HG03460 (cell line): ENCODE measurements around the gene ZFTA.
"Not testable (repeated sequence)": the region's sequence is repeated elsewhere in the genome, so short reads cannot be mapped to it uniquely, and the experiment has no call there.

Experiments
- ATAC-seq: cut with Tn5 transposase; IDR thresholded peaks from one replicate; pipeline ENCODE4 v1.9.1; 2021; ENCODE audit not compliant: unreplicated experiment

The ZFTA gene

GRCh38 chr11:63768237-63769041, at the start of gene ZFTA:
ZFTA (minus strand) TSS chr11:63768775; CDS start chr11:63768622, 153 bp downstream.
- ATAC-seq, result peak; percentile 54

GRCh38 chr11:63817758-63818498, 49.4 kb upstream of the ZFTA start:
- no peak for ATAC-seq

- no peak for ATAC-seq
Measured at GRCh38 chr11:63816732-63817131, 48.2 kb upstream of the ZFTA start.

GRCh38 chr11:63816166-63816565, 47.6 kb upstream of the ZFTA start:
- ATAC-seq, result no peak

- ATAC-seq, result no peak
Measured at GRCh38 chr11:63814383-63814736, 45.8 kb upstream of the ZFTA start.

GRCh38 chr11:63813563-63814382, 45.2 kb upstream of the ZFTA start:
- ATAC-seq, result peak; percentile 30

GRCh38 chr11:63813035-63813562, 44.5 kb upstream of the ZFTA start, which contains the start of gene SPINDOC:
SPINDOC (plus strand) TSS chr11:63813456; CDS start chr11:63813687, 231 bp downstream.
- ATAC-seq, result peak; percentile 83

- ATAC-seq, result no peak
Measured at GRCh38 chr11:63811522-63811921, 42.9 kb upstream of the ZFTA start.

- not testable (repeated sequence) for ATAC-seq
Measured at GRCh38 chr11:63810383-63810782, 41.8 kb upstream of the ZFTA start.

GRCh38 chr11:63805844-63806415, 37.4 kb upstream of the ZFTA start:
- no peak for ATAC-seq

GRCh38 chr11:63804259-63804658, 35.7 kb upstream of the ZFTA start:
- no peak for ATAC-seq

- ATAC-seq, result no peak
Measured at GRCh38 chr11:63802637-63803414, 34.3 kb upstream of the ZFTA start.

- no peak for ATAC-seq
Measured at GRCh38 chr11:63800921-63801320, 32.3 kb upstream of the ZFTA start.

- ATAC-seq, result no peak
Measured at GRCh38 chr11:63795066-63795465, 26.5 kb upstream of the ZFTA start.

GRCh38 chr11:63793161-63793560, 24.6 kb upstream of the ZFTA start:
- ATAC-seq, result no peak

GRCh38 chr11:63791495-63792167, 23.1 kb upstream of the ZFTA start:
- ATAC-seq, result no peak

- ATAC-seq, result no peak
Measured at GRCh38 chr11:63785823-63786222, 17.2 kb upstream of the ZFTA start.

- ATAC-seq, result no peak
Measured at GRCh38 chr11:63783925-63784592, 15.5 kb upstream of the ZFTA start.

- no peak for ATAC-seq
Measured at GRCh38 chr11:63782749-63783148, 14.2 kb upstream of the ZFTA start.
